Activated T-helper 17 cell treated with anti-CD3 and anti-CD28 coated beads, Interleukin-2, amount 50 U/mL, for 72 hours (primary cell): ENCODE results near the gene RAD51D. TPM values are rescaled to one million over a fixed set of nuclear protein-coding genes. Genes with fewer than 3 reads are reported as not detected.

Experiments
- ATAC-seq: fragments of 150-1000 bp; cut with Tn5 transposase; replicated peaks from 2 replicates; pipeline ENCODE4 v1.10.0; 2021; ENCODE audit warnings: mild to moderate bottlenecking, moderate library complexity
- H3K27ac Mint-ChIP-seq: one replicate; pipeline ENCODE4 v1.8.0; 2022; ENCODE audit warnings: mixed read lengths
- H3K27me3 Mint-ChIP-seq: one replicate; pipeline ENCODE4 v1.8.0; 2022; ENCODE audit warnings: mixed read lengths
- H3K36me3 Mint-ChIP-seq: one replicate; pipeline ENCODE4 v1.8.0; 2022; ENCODE audit warnings: low read depth, mild to moderate bottlenecking, mixed read lengths
- H3K4me1 Mint-ChIP-seq: one replicate; pipeline ENCODE4 v1.8.0; 2022; ENCODE audit warnings: mixed read lengths
- H3K4me3 Mint-ChIP-seq: one replicate; pipeline ENCODE4 v1.8.0; 2022; ENCODE audit warnings: mild to moderate bottlenecking, mixed read lengths
- H3K9me3 Mint-ChIP-seq: one replicate; pipeline ENCODE4 v1.8.0; 2022; ENCODE audit warnings: mixed read lengths
- total RNA-seq, 2 donors: library from RNA; stranded (reverse); gene quantifications; one replicate each; pipeline ENCODE4 v1.2.3, GENCODE V29; 2022

RAD51D gene
- total RNA-seq, result 10 to 100 TPM; 23.9 to 36.6 TPM

- H3K4me3 Mint-ChIP-seq, result peak within 1 kb of the TSS; percentile 85
- peak within 1 kb of the TSS; percentile 87 for H3K27ac Mint-ChIP-seq
- H3K27me3 Mint-ChIP-seq, result no peaks in the 10 kb centered on the region
- H3K36me3 Mint-ChIP-seq, result peaks cover 31% of the 10 kb centered on the region
- H3K4me1 Mint-ChIP-seq, result peaks cover 22% of the 10 kb centered on the region
- H3K9me3 Mint-ChIP-seq, result no peaks in the 10 kb centered on the region
- peak; percentile 93 for ATAC-seq
These were observed at the start of gene RAD51D for GRCh38 chr17:35119370-35120165. Gene RAD51D, minus strand, starts transcription at chr17:35119860. Its CDS starts 247 bp downstream, at chr17:35119613.

- Mint-ChIP-seq H3K4me1 (peaks cover 13% of the 10 kb centered on the region), H3K4me3 (no peak overlapping the region), H3K27ac (peak overlapping the region; percentile 67)
These were observed 48.0 kb upstream of the RAD51D start for GRCh38 chr17:35167666-35168065.

GRCh38 chr17:35167046-35167445 is 47.4 kb upstream of the RAD51D start:
- H3K27ac Mint-ChIP-seq, result no peak overlapping the region
- H3K4me3 Mint-ChIP-seq, result no peak overlapping the region
- peaks cover 13% of the 10 kb centered on the region for H3K4me1 Mint-ChIP-seq
- no peaks in the 10 kb centered on the region for H3K36me3 Mint-ChIP-seq
- H3K9me3 Mint-ChIP-seq, result no peaks in the 10 kb centered on the region
- H3K27me3 Mint-ChIP-seq, result no peaks in the 10 kb centered on the region
- ATAC-seq, result no peak

More at GRCh38 chr17:35167666-35168065, 48.0 kb upstream of the RAD51D start:
- ATAC-seq, result no peak
- Mint-ChIP-seq H3K36me3 (no peaks in the 10 kb centered on the region), H3K9me3 (no peaks in the 10 kb centered on the region), H3K27me3 (no peaks in the 10 kb centered on the region)

GRCh38 chr17:35166526-35166925 is 46.9 kb upstream of the RAD51D start:
- Mint-ChIP-seq H3K4me1 (peaks cover 17% of the 10 kb centered on the region), H3K36me3 (no peaks in the 10 kb centered on the region), H3K9me3 (no peaks in the 10 kb centered on the region), H3K27me3 (no peaks in the 10 kb centered on the region), H3K27ac (no peak overlapping the region), H3K4me3 (no peak overlapping the region)
- no peak for ATAC-seq

GRCh38 chr17:35164716-35165115 is 45.1 kb upstream of the RAD51D start:
- Mint-ChIP-seq H3K36me3 (no peaks in the 10 kb centered on the region), H3K9me3 (peaks cover 5% of the 10 kb centered on the region), H3K27me3 (no peaks in the 10 kb centered on the region), H3K4me1 (peaks cover 32% of the 10 kb centered on the region), H3K4me3 (no peak overlapping the region), H3K27ac (no peak overlapping the region)
- ATAC-seq, result no peak

GRCh38 chr17:35163886-35164285 is 44.2 kb upstream of the RAD51D start:
- Mint-ChIP-seq H3K4me1 (peaks cover 38% of the 10 kb centered on the region), H3K36me3 (no peaks in the 10 kb centered on the region), H3K27ac (no peak overlapping the region), H3K27me3 (no peaks in the 10 kb centered on the region), H3K4me3 (no peak overlapping the region), H3K9me3 (peaks cover 5% of the 10 kb centered on the region)
- no peak for ATAC-seq

- Mint-ChIP-seq H3K4me1 (peaks cover 38% of the 10 kb centered on the region), H3K4me3 (peak overlapping the region; percentile 76), H3K9me3 (peaks cover 5% of the 10 kb centered on the region), H3K27ac (peak overlapping the region; percentile 30), H3K27me3 (no peaks in the 10 kb centered on the region), H3K36me3 (no peaks in the 10 kb centered on the region)
- ATAC-seq, result no peak
These were observed 43.1 kb upstream of the RAD51D start for GRCh38 chr17:35162755-35163154.

- Mint-ChIP-seq H3K4me3 (peak overlapping the region; percentile 76), H3K9me3 (peaks cover 5% of the 10 kb centered on the region), H3K36me3 (no peaks in the 10 kb centered on the region), H3K27ac (peak overlapping the region; percentile 76), H3K27me3 (no peaks in the 10 kb centered on the region), H3K4me1 (peaks cover 38% of the 10 kb centered on the region)
- ATAC-seq, result peak; percentile 36
These were observed 41.7 kb upstream of the RAD51D start for GRCh38 chr17:35161281-35161761.

GRCh38 chr17:35160354-35161201 is 40.9 kb upstream of the RAD51D start:
- no peaks in the 10 kb centered on the region for H3K27me3 Mint-ChIP-seq
- H3K36me3 Mint-ChIP-seq, result no peaks in the 10 kb centered on the region
- peak overlapping the region; percentile 76 for H3K4me3 Mint-ChIP-seq
- peak; percentile 75 for ATAC-seq
- peaks cover 5% of the 10 kb centered on the region for H3K9me3 Mint-ChIP-seq
- H3K4me1 Mint-ChIP-seq, result peaks cover 38% of the 10 kb centered on the region
- H3K27ac Mint-ChIP-seq, result peak overlapping the region; percentile 76

- peak overlapping the region; percentile 28 for H3K27ac Mint-ChIP-seq
- H3K27me3 Mint-ChIP-seq, result no peaks in the 10 kb centered on the region
- peaks cover 33% of the 10 kb centered on the region for H3K4me1 Mint-ChIP-seq
- no peak for ATAC-seq
- H3K4me3 Mint-ChIP-seq, result peak overlapping the region; percentile 76
- peaks cover 5% of the 10 kb centered on the region for H3K9me3 Mint-ChIP-seq
- H3K36me3 Mint-ChIP-seq, result no peaks in the 10 kb centered on the region
These were observed 40.3 kb upstream of the RAD51D start for GRCh38 chr17:35159940-35160339.

- H3K27me3 Mint-ChIP-seq, result no peaks in the 10 kb centered on the region
- peaks cover 10% of the 10 kb centered on the region for H3K4me1 Mint-ChIP-seq
- no peak for ATAC-seq
- H3K4me3 Mint-ChIP-seq, result no peak overlapping the region
- no peak overlapping the region for H3K27ac Mint-ChIP-seq
- no peaks in the 10 kb centered on the region for H3K36me3 Mint-ChIP-seq
- no peaks in the 10 kb centered on the region for H3K9me3 Mint-ChIP-seq
These were observed 35.6 kb upstream of the RAD51D start for GRCh38 chr17:35155246-35155645.

- no peak overlapping the region for H3K4me3 Mint-ChIP-seq
- no peaks in the 10 kb centered on the region for H3K27me3 Mint-ChIP-seq
- no peak overlapping the region for H3K27ac Mint-ChIP-seq
- no peaks in the 10 kb centered on the region for H3K36me3 Mint-ChIP-seq
- no peak for ATAC-seq
- peaks cover 3% of the 10 kb centered on the region for H3K4me1 Mint-ChIP-seq
- H3K9me3 Mint-ChIP-seq, result no peaks in the 10 kb centered on the region
These were observed 34.8 kb upstream of the RAD51D start for GRCh38 chr17:35154196-35155165.

GRCh38 chr17:35152421-35153140 is 32.9 kb upstream of the RAD51D start:
- H3K36me3 Mint-ChIP-seq, result no peaks in the 10 kb centered on the region
- H3K27ac Mint-ChIP-seq, result no peak overlapping the region
- H3K4me3 Mint-ChIP-seq, result no peak overlapping the region
- no peaks in the 10 kb centered on the region for H3K9me3 Mint-ChIP-seq
- no peaks in the 10 kb centered on the region for H3K27me3 Mint-ChIP-seq
- no peaks in the 10 kb centered on the region for H3K4me1 Mint-ChIP-seq
- no peak for ATAC-seq
